Uterus (tissue), 2 donors: ENCODE measurements around the gene C11orf52.

Experiments
- POLR2A ChIP-seq, 2 donors: fragments of 450-650 bp; IDR thresholded peaks; one replicate each; pipeline ENCODE4 v1.6.1; 2016; ENCODE audit warnings: antibody characterized with exemption in 2 of 2, mild to moderate bottlenecking in 1 of 2, moderate library complexity in 1 of 2
- TF ChIP-seq, protein P1 (sequence below), 4 experiments: fragments of 200-600 bp in 2 of 4; fragments of 450-650 bp in 2 of 4; sonication (generic) in 2 of 4; IDR thresholded peaks; one replicate each; pipeline ENCODE4 v1.5.1; 2016 to 2019; ENCODE audit warnings: antibody characterized with exemption in 4 of 4, mild to moderate bottlenecking in 2 of 4, moderate library complexity in 1 of 4

DNA sequence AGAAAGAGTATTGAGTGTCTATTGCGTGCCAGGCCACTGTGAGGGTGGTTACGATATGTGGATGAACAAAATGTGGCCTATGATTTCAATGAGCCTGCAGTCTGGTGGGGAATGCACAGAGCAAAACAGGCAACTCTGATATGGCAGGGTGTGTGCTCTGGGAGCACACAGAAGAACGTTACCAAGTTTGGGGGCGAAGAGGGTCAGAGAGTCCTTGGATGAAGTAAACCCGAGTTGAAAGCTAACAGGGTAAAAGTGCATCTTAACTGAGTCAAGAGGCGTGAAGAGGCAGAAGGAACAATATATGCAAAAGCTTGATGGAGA, 39.1 kb upstream of the C11orf52 start:
- TF ChIP-seq, protein P1, sequence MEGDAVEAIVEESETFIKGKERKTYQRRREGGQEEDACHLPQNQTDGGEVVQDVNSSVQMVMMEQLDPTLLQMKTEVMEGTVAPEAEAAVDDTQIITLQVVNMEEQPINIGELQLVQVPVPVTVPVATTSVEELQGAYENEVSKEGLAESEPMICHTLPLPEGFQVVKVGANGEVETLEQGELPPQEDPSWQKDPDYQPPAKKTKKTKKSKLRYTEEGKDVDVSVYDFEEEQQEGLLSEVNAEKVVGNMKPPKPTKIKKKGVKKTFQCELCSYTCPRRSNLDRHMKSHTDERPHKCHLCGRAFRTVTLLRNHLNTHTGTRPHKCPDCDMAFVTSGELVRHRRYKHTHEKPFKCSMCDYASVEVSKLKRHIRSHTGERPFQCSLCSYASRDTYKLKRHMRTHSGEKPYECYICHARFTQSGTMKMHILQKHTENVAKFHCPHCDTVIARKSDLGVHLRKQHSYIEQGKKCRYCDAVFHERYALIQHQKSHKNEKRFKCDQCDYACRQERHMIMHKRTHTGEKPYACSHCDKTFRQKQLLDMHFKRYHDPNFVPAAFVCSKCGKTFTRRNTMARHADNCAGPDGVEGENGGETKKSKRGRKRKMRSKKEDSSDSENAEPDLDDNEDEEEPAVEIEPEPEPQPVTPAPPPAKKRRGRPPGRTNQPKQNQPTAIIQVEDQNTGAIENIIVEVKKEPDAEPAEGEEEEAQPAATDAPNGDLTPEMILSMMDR (IDR thresholded peaks at IDR 0.05) = no peak
- TF ChIP-seq POLR2A (IDR thresholded peaks at IDR 0.05) = no peak
